SK-N-SH treated with all-trans-retinoic acid at 6 μM for 48 hours (cell line): ENCODE results near the gene SUSD4.

Experiments
- ATAC-seq: fragments of 200-7000 bp; cut with Tn5 transposase; 3 replicates; pipeline ENCODE4 v1.9.1; 2020; ENCODE audit warnings: mild to moderate bottlenecking, moderate library complexity
- ARNTL ChIP-seq: fragments of 450-650 bp; formaldehyde crosslinking; IDR thresholded peaks from 2 replicates; pipeline ENCODE4 v1.5.0; 2020; ENCODE audit warnings: low read depth, mild to moderate bottlenecking, moderate library complexity, borderline replicate concordance
- BACH2 ChIP-seq: fragments of 250-450 bp; sonication (Bioruptor Pico); IDR thresholded peaks from 2 replicates; pipeline ENCODE4 v1.9.0; 2021; ENCODE audit warnings: mild to moderate bottlenecking, borderline replicate concordance
- CREB5 ChIP-seq: fragments of 250-450 bp; sonication (Bioruptor Pico); IDR thresholded peaks from 2 replicates; pipeline ENCODE4 v1.5.1; 2020; ENCODE audit warnings: low read depth, mild to moderate bottlenecking, moderate library complexity
- CSDC2 ChIP-seq: fragments of 250-450 bp; sonication (Bioruptor Pico); IDR thresholded peaks from 2 replicates; pipeline ENCODE4 v1.5.0; 2020; ENCODE audit warnings: mild to moderate bottlenecking, moderate library complexity
- CSRNP3 ChIP-seq: fragments of 250-450 bp; sonication (Bioruptor Pico); IDR thresholded peaks from 2 replicates; pipeline ENCODE4 v1.5.1; 2021; ENCODE audit warnings: mild to moderate bottlenecking, moderate library complexity
- GLIS3 ChIP-seq: fragments of 250-450 bp; sonication (Bioruptor Pico); IDR thresholded peaks from 2 replicates; pipeline ENCODE4 v1.5.0; 2020; ENCODE audit warnings: mild to moderate bottlenecking, moderate library complexity
- ISL1 ChIP-seq: fragments of 250-450 bp; sonication (Bioruptor Pico); IDR thresholded peaks from 2 replicates; pipeline ENCODE4 v2.1.2; 2022; ENCODE audit warnings: mild to moderate bottlenecking, moderate library complexity
- OSR1 ChIP-seq: fragments of 250-450 bp; sonication (Bioruptor Pico); IDR thresholded peaks from 2 replicates; pipeline ENCODE4 v1.8.0; 2022; ENCODE audit warnings: moderate library complexity, mild to moderate bottlenecking, inconsistent platforms
- PATZ1 ChIP-seq: fragments of 250-450 bp; sonication (Bioruptor Pico); IDR thresholded peaks from 2 replicates; pipeline ENCODE4 v1.8.0; 2020; ENCODE audit warnings: mild to moderate bottlenecking, moderate library complexity, borderline replicate concordance
- POU6F1 ChIP-seq: fragments of 250-450 bp; sonication (Bioruptor Pico); IDR thresholded peaks from 2 replicates; pipeline ENCODE4 v1.8.0; 2021; ENCODE audit warnings: low read depth, mild to moderate bottlenecking, moderate library complexity, borderline replicate concordance
- PPARA ChIP-seq: fragments of 250-450 bp; sonication (Bioruptor Pico); IDR thresholded peaks from 2 replicates; pipeline ENCODE4 v1.5.0; 2020; ENCODE audit warnings: mild to moderate bottlenecking, borderline replicate concordance
- RARB ChIP-seq: fragments of 250-450 bp; sonication (Bioruptor Pico); IDR thresholded peaks from 2 replicates; pipeline ENCODE4 v1.8.0; 2021; ENCODE audit warnings: mild to moderate bottlenecking, moderate library complexity
- SNAI2 ChIP-seq: fragments of 250-450 bp; sonication (Bioruptor Pico); IDR thresholded peaks from 2 replicates; pipeline ENCODE4 v1.5.0; 2020; ENCODE audit warnings: mild to moderate bottlenecking, moderate library complexity
- TCF4 ChIP-seq: fragments of 250-450 bp; sonication (Bioruptor Pico); IDR thresholded peaks from 2 replicates; pipeline ENCODE4 v1.8.0; 2021; ENCODE audit warnings: mild to moderate bottlenecking, moderate library complexity, borderline replicate concordance
- TSHZ2 ChIP-seq: fragments of 250-450 bp; sonication (Bioruptor Pico); IDR thresholded peaks from 2 replicates; pipeline ENCODE4 v1.5.0; 2020; ENCODE audit warnings: mild to moderate bottlenecking, moderate library complexity
- ZC3H10 ChIP-seq: fragments of 250-450 bp; sonication (Bioruptor Pico); IDR thresholded peaks from 2 replicates; pipeline ENCODE4 v1.5.1; 2021; ENCODE audit warnings: mild to moderate bottlenecking, moderate library complexity
- ZFP3 ChIP-seq: fragments of 250-450 bp; sonication (Bioruptor Pico); IDR thresholded peaks from 2 replicates; pipeline ENCODE4 v1.5.0; 2020; ENCODE audit warnings: mild to moderate bottlenecking, moderate library complexity
- ZFP30 ChIP-seq: fragments of 450-650 bp; formaldehyde crosslinking; IDR thresholded peaks from 2 replicates; pipeline ENCODE4 v1.5.0; 2022; ENCODE audit warnings: mild to moderate bottlenecking, moderate library complexity
- ZNF565 ChIP-seq: fragments of 450-650 bp; formaldehyde crosslinking; conservative IDR thresholded peaks from 2 replicates; pipeline ENCODE4 v1.5.0; 2020; ENCODE audit warnings: low read depth, mild to moderate bottlenecking, moderate library complexity
- ZNF70 ChIP-seq: fragments of 450-650 bp; formaldehyde crosslinking; IDR thresholded peaks from 2 replicates; pipeline ENCODE4 v1.5.0; 2020; ENCODE audit warnings: mild to moderate bottlenecking, moderate library complexity
- ZNF8 ChIP-seq: fragments of 450-650 bp; formaldehyde crosslinking; IDR thresholded peaks from 2 replicates; pipeline ENCODE4 v1.5.0; 2020; ENCODE audit warnings: mild to moderate bottlenecking, moderate library complexity

SUSD4 gene

GRCh38 chr1:223308136-223308535 is 55.8 kb downstream of the SUSD4 start:
- ATAC-seq, result no peak
- no peak for TF ChIP-seq POU6F1

GRCh38 chr1:223307544-223307943 is 56.4 kb downstream of the SUSD4 start:
- ATAC-seq, result no peak

GRCh38 chr1:223304931-223305330 is 59.0 kb downstream of the SUSD4 start:
- no peak for ATAC-seq
- TF ChIP-seq SNAI2 (CRISPR knock-in tag) (no peak), ARNTL (CRISPR knock-in tag) (no peak), ZNF565 (CRISPR knock-in tag) (no peak), TCF4 (CRISPR knock-in tag) (no peak), ZNF8 (CRISPR knock-in tag) (no peak), GLIS3 (CRISPR knock-in tag) (no peak), ZNF70 (CRISPR knock-in tag) (no peak), PATZ1 (CRISPR knock-in tag) (no peak)

More at GRCh38 chr1:223307544-223307943, 56.4 kb downstream of the SUSD4 start:
- TF ChIP-seq PPARA (CRISPR knock-in tag), result no peak
- TF ChIP-seq ZNF8 (CRISPR knock-in tag), result no peak
- TF ChIP-seq ISL1, result no peak
- TF ChIP-seq ZC3H10, result no peak
- no peak for TF ChIP-seq CREB5
- TF ChIP-seq CSDC2 (CRISPR knock-in tag), result no peak
- no peak for TF ChIP-seq CSRNP3 (CRISPR knock-in tag)
- no peak for TF ChIP-seq OSR1 (CRISPR knock-in tag)
- no peak for TF ChIP-seq RARB (CRISPR knock-in tag)
- no peak for TF ChIP-seq BACH2 (CRISPR knock-in tag)
- no peak for TF ChIP-seq TCF4 (CRISPR knock-in tag)
- TF ChIP-seq ZFP30 (CRISPR knock-in tag), result no peak

- no peak for ATAC-seq
- no peak for TF ChIP-seq GLIS3 (CRISPR knock-in tag)
- no peak for TF ChIP-seq CSDC2 (CRISPR knock-in tag)
- TF ChIP-seq ZFP3 (CRISPR knock-in tag), result no peak
- TF ChIP-seq PPARA (CRISPR knock-in tag), result no peak
- TF ChIP-seq ARNTL (CRISPR knock-in tag), result no peak
- TF ChIP-seq BACH2 (CRISPR knock-in tag), result no peak
- no peak for TF ChIP-seq TCF4 (CRISPR knock-in tag)
- TF ChIP-seq PATZ1 (CRISPR knock-in tag), result no peak
- TF ChIP-seq TSHZ2 (CRISPR knock-in tag), result no peak
- no peak for TF ChIP-seq CREB5
- no peak for TF ChIP-seq ZNF70 (CRISPR knock-in tag)
- no peak for TF ChIP-seq ZNF8 (CRISPR knock-in tag)
- no peak for TF ChIP-seq SNAI2 (CRISPR knock-in tag)
- no peak for TF ChIP-seq POU6F1
- no peak for TF ChIP-seq ZNF565 (CRISPR knock-in tag)
- TF ChIP-seq ISL1, result no peak
- no peak for TF ChIP-seq RARB (CRISPR knock-in tag)
Measured at GRCh38 chr1:223301371-223301770, 62.6 kb downstream of the SUSD4 start.
